ENCODE measurements around the gene KMT2C.
"Not testable (repeated sequence)": the region's sequence is repeated elsewhere in the genome, so short reads cannot be mapped to it uniquely, and the experiment has no call there.

The KMT2C gene

GRCh38 chr7:152208766-152209165 is 227.0 kb downstream of the KMT2C start:
- not testable (repeated sequence) for H4K20me1 ChIP-seq (ENCODE audit: insufficient read depth, low read length); DNase-seq; H3K9ac ChIP-seq (ENCODE audit: low read depth, low read length); H3K27me3 ChIP-seq (ENCODE audit: insufficient read depth, low read length, poor library complexity); H3K4me2 ChIP-seq (ENCODE audit: insufficient read depth, low read length); H3K9me3 ChIP-seq (ENCODE audit: insufficient read depth, low read length, severe bottlenecking); H3K4me3 ChIP-seq (ENCODE audit: low read depth in 1 of 2, low read length in 2 of 2); H2AFZ ChIP-seq (ENCODE audit: low read depth, low read length); H3K4me1 ChIP-seq (ENCODE audit: insufficient read depth, low read length); H3K27ac ChIP-seq (ENCODE audit: low read length); ATAC-seq (ENCODE audit: insufficient read depth, low read depth); H3K79me2 ChIP-seq (ENCODE audit: insufficient read depth, low read length)
- peaks cover 18% of the 10 kb centered on the region; the same call in 1 of the 2 replicates for H3K36me3 ChIP-seq (ENCODE audit: insufficient read depth, low read length)

GRCh38 chr7:152204417-152204816 is 231.4 kb downstream of the KMT2C start:
- not testable (repeated sequence) for H3K9me3 ChIP-seq (ENCODE audit: insufficient read depth, low read length, severe bottlenecking); H3K27ac ChIP-seq (ENCODE audit: low read length); H3K4me3 ChIP-seq (ENCODE audit: low read depth in 1 of 2, low read length in 2 of 2); H3K4me2 ChIP-seq (ENCODE audit: insufficient read depth, low read length); H2AFZ ChIP-seq (ENCODE audit: low read depth, low read length); H4K20me1 ChIP-seq (ENCODE audit: insufficient read depth, low read length); DNase-seq; H3K4me1 ChIP-seq (ENCODE audit: insufficient read depth, low read length); ATAC-seq (ENCODE audit: insufficient read depth, low read depth); H3K79me2 ChIP-seq (ENCODE audit: insufficient read depth, low read length); H3K9ac ChIP-seq (ENCODE audit: low read depth, low read length); H3K27me3 ChIP-seq (ENCODE audit: insufficient read depth, low read length, poor library complexity)
- peaks cover 33% of the 10 kb centered on the region for H3K36me3 ChIP-seq (ENCODE audit: insufficient read depth, low read length)

GRCh38 chr7:152203095-152203494 is 232.7 kb downstream of the KMT2C start:
- H3K4me1 ChIP-seq (ENCODE audit: insufficient read depth, low read length) = no peaks in the 10 kb centered on the region
- H3K36me3 ChIP-seq (ENCODE audit: insufficient read depth, low read length) = peaks cover 45% of the 10 kb centered on the region
- no peaks in the 10 kb centered on the region for H4K20me1 ChIP-seq (ENCODE audit: insufficient read depth, low read length)
- TF ChIP-seq CTCF (IDR thresholded peaks at IDR 0.05; ENCODE audit: borderline replicate concordance, extremely low read depth, low read length, poor library complexity, severe bottlenecking) (no peak), EZH2 (IDR thresholded peaks at IDR 0.05; ENCODE audit: borderline replicate concordance, low read depth, low read length, severe bottlenecking) (no peak)
- no peak for DNase-seq
- no peak overlapping the region for H3K4me3 ChIP-seq (ENCODE audit: low read depth in 1 of 2, low read length in 2 of 2)
- H3K79me2 ChIP-seq (ENCODE audit: insufficient read depth, low read length) = no peaks in the 10 kb centered on the region
- ATAC-seq (ENCODE audit: insufficient read depth, low read depth) = no peak
- H2AFZ ChIP-seq (ENCODE audit: low read depth, low read length) = no peak overlapping the region
- H3K9me3 ChIP-seq (ENCODE audit: insufficient read depth, low read length, severe bottlenecking) = no peaks in the 10 kb centered on the region
- H3K9ac ChIP-seq (ENCODE audit: low read depth, low read length) = no peak overlapping the region
- H3K27ac ChIP-seq (ENCODE audit: low read length) = no peak overlapping the region
- H3K27me3 ChIP-seq (ENCODE audit: insufficient read depth, low read length, poor library complexity) = no peaks in the 10 kb centered on the region
- H3K4me2 ChIP-seq (ENCODE audit: insufficient read depth, low read length) = no peak overlapping the region

- no peak for ATAC-seq (ENCODE audit: insufficient read depth, low read depth)
Measured at GRCh38 chr7:152202056-152202455, 233.7 kb downstream of the KMT2C start.

More at GRCh38 chr7:152202056-152202455, 233.7 kb downstream of the KMT2C start:
- no peaks in the 10 kb centered on the region for H3K4me1 ChIP-seq (ENCODE audit: insufficient read depth, low read length)
- no peak overlapping the region for H3K4me2 ChIP-seq (ENCODE audit: insufficient read depth, low read length)
- no peak overlapping the region for H3K27ac ChIP-seq (ENCODE audit: low read length)
- no peaks in the 10 kb centered on the region for H3K9me3 ChIP-seq (ENCODE audit: insufficient read depth, low read length, severe bottlenecking)
- no peaks in the 10 kb centered on the region for H3K79me2 ChIP-seq (ENCODE audit: insufficient read depth, low read length)
- TF ChIP-seq CTCF (IDR thresholded peaks at IDR 0.05; ENCODE audit: borderline replicate concordance, extremely low read depth, low read length, poor library complexity, severe bottlenecking) = no peak
- TF ChIP-seq EZH2 (IDR thresholded peaks at IDR 0.05; ENCODE audit: borderline replicate concordance, low read depth, low read length, severe bottlenecking) = no peak
- H3K9ac ChIP-seq (ENCODE audit: low read depth, low read length) = no peak overlapping the region
- no peak overlapping the region for H2AFZ ChIP-seq (ENCODE audit: low read depth, low read length)
- no peaks in the 10 kb centered on the region for H4K20me1 ChIP-seq (ENCODE audit: insufficient read depth, low read length)
- DNase-seq = no peak
- peaks cover 50% of the 10 kb centered on the region for H3K36me3 ChIP-seq (ENCODE audit: insufficient read depth, low read length)
- H3K4me3 ChIP-seq (ENCODE audit: low read depth in 1 of 2, low read length in 2 of 2) = no peak overlapping the region
- H3K27me3 ChIP-seq (ENCODE audit: insufficient read depth, low read length, poor library complexity) = no peaks in the 10 kb centered on the region

Data from DND-41 (cell line).